ENCODE results near the gene RPS6KA5.
"Not testable (repeated sequence)": the region's sequence is repeated elsewhere in the genome, so short reads cannot be mapped to it uniquely, and the experiment has no call there.

RPS6KA5 gene

GRCh38 chr14:90842726-90843125, 217.7 kb downstream of the RPS6KA5 start:
- TF ChIP-seq CTCF (IDR thresholded peaks at IDR 0.05), result no peak
- Histone ChIP-seq H3K36me3 (no peaks in the 10 kb centered on the region), H3K27ac (no peak overlapping the region), H3K27me3 (no peaks in the 10 kb centered on the region), H3K4me3 (ENCODE audit: low read depth in 1 of 2, low read length in 1 of 2) (no peak overlapping the region), H3K4me1 (ENCODE audit: control insufficient read depth in 1 of 2, insufficient read depth in 1 of 2, low read depth in 1 of 2, low read length in 1 of 2) (no peaks in the 10 kb centered on the region), H3K9me3 (no peaks in the 10 kb centered on the region)

DNA sequence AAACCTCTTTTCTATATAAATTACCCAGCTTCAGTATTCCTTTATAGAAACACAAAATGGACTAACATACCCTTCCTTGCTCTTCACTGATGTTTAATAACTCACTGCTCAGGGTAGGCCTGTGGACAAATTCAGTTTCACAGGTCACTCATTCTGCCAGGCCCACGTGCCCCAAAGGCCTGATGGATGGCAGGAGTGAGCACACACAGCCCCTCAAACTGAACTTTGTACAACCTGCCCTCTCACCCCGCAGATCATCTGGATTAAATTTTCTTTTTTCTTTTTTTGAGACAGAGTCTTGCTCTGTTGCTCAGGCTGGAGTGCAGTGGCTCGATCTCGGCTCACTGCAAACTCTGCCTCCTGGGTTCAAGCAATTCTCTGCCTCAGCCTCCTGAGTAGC, 219.8 kb downstream of the RPS6KA5 start:
- H3K36me3 ChIP-seq; H3K4me3 ChIP-seq (ENCODE audit: low read depth in 1 of 2, low read length in 1 of 2); H3K27me3 ChIP-seq; H3K9me3 ChIP-seq; H3K27ac ChIP-seq: not testable (repeated sequence)
- peaks cover 10 to 11% of the 10 kb centered on the region in 2 experiments for H3K4me1 ChIP-seq (ENCODE audit: control insufficient read depth in 1 of 2, insufficient read depth in 1 of 2, low read depth in 1 of 2, low read length in 1 of 2)

- Histone ChIP-seq H3K4me3 (ENCODE audit: low read depth in 1 of 2, low read length in 1 of 2) (no peak overlapping the region), H3K9me3 (no peaks in the 10 kb centered on the region), H3K36me3 (no peaks in the 10 kb centered on the region), H3K27ac (no peak overlapping the region), H3K27me3 (no peaks in the 10 kb centered on the region), H3K4me1 (ENCODE audit: control insufficient read depth in 1 of 2, insufficient read depth in 1 of 2, low read depth in 1 of 2, low read length in 1 of 2) (peaks cover 10 to 11% of the 10 kb centered on the region in 2 experiments)
- TF ChIP-seq CTCF (IDR thresholded peaks at IDR 0.05), result no peak
These were observed 220.6 kb downstream of the RPS6KA5 start for GRCh38 chr14:90839889-90840266.

- no peak for TF ChIP-seq CTCF (IDR thresholded peaks at IDR 0.05)
- Histone ChIP-seq H3K9me3 (no peaks in the 10 kb centered on the region), H3K36me3 (no peaks in the 10 kb centered on the region), H3K27me3 (no peaks in the 10 kb centered on the region), H3K4me1 (ENCODE audit: control insufficient read depth in 1 of 2, insufficient read depth in 1 of 2, low read depth in 1 of 2, low read length in 1 of 2) (peaks cover 10 to 11% of the 10 kb centered on the region in 2 experiments), H3K27ac (no peak overlapping the region), H3K4me3 (ENCODE audit: low read depth in 1 of 2, low read length in 1 of 2) (no peak overlapping the region)
These were observed 221.2 kb downstream of the RPS6KA5 start for GRCh38 chr14:90839024-90839888.

- H3K4me3 ChIP-seq (ENCODE audit: low read depth in 1 of 2, low read length in 1 of 2); H3K36me3 ChIP-seq; H3K27ac ChIP-seq; H3K27me3 ChIP-seq; H3K9me3 ChIP-seq: not testable (repeated sequence)
- H3K4me1 ChIP-seq (ENCODE audit: control insufficient read depth in 1 of 2, insufficient read depth in 1 of 2, low read depth in 1 of 2, low read length in 1 of 2), result peaks cover 10 to 11% of the 10 kb centered on the region in 2 experiments
These were observed 221.9 kb downstream of the RPS6KA5 start for GRCh38 chr14:90838531-90838930.

DNA sequence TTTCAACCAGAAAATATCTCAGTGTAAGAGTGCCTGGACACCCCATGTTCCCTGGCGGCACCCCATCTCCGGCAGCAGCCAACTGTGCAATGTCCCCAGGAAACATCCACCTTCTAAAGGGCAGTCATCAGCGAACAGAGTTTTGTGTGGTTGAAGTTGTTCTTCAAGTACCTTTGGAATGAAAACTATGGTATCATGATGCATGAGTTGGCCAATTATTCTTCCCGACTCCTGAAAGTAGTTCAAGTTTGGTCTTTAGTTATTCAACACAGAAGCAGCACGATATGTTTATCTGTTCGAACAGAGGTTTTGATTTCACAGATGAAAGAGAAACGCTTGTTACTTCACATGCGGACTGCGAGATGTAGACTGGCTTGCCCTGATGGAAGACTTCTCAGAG, 223.1 kb downstream of the RPS6KA5 start:
- H3K4me1 ChIP-seq (ENCODE audit: control insufficient read depth in 1 of 2, insufficient read depth in 1 of 2, low read depth in 1 of 2, low read length in 1 of 2), result peaks cover 10 to 11% of the 10 kb centered on the region in 2 experiments
- no peak for TF ChIP-seq CTCF (IDR thresholded peaks at IDR 0.05)
- H3K4me3 ChIP-seq (ENCODE audit: low read depth in 1 of 2, low read length in 1 of 2), result no peak overlapping the region
- no peaks in the 10 kb centered on the region for H3K36me3 ChIP-seq
- no peak overlapping the region for H3K27ac ChIP-seq
- no peaks in the 10 kb centered on the region for H3K9me3 ChIP-seq
- H3K27me3 ChIP-seq, result no peaks in the 10 kb centered on the region

Measured in neutrophil (primary cell).